Gastroesophageal sphincter (tissue), 3 donors: Measurements from ENCODE around the gene NTSR1.

Experiments used
- CTCF ChIP-seq, 4 experiments: fragments of 200-600 bp in 2 of 4; fragments of 450-650 bp in 2 of 4; sonication (generic) in 1 of 4; IDR thresholded peaks; one replicate each; pipeline ENCODE4 v1.5.1; 2017 to 2019; ENCODE audit warnings: antibody characterized with exemption in 4 of 4, mild to moderate bottlenecking in 2 of 4, moderate library complexity in 2 of 4
- EP300 ChIP-seq: sonication (generic); formaldehyde crosslinking; IDR thresholded peaks from one replicate; pipeline ENCODE4 v1.6.1; 2017; ENCODE audit warnings: antibody characterized with exemption, mild to moderate bottlenecking
- POLR2A ChIP-seq, 2 donors: fragments of 450-650 bp; IDR thresholded peaks; one replicate each; pipeline ENCODE4 v1.6.1; 2017; ENCODE audit warnings: antibody characterized with exemption in 2 of 2, mild to moderate bottlenecking in 2 of 2, moderate library complexity in 1 of 2
- POLR2AphosphoS5 ChIP-seq: sonication (generic); formaldehyde crosslinking; IDR thresholded peaks from one replicate; pipeline ENCODE4 v1.6.1; 2017; ENCODE audit warnings: antibody characterized with exemption

- TF ChIP-seq CTCF (IDR thresholded peaks at IDR 0.05) (no peak), POLR2A (IDR thresholded peaks at IDR 0.05) (no peak), POLR2AphosphoS5 (no peak), EP300 (no peak)
Observed at GRCh38 chr20:62671765-62672164, 36.9 kb upstream of the NTSR1 start.
